ENCODE results near the gene FAM50A.

GRCh38 chrX:154430479-154430878, 13.5 kb upstream of the FAM50A start:
- TF ChIP-seq, protein P1, sequence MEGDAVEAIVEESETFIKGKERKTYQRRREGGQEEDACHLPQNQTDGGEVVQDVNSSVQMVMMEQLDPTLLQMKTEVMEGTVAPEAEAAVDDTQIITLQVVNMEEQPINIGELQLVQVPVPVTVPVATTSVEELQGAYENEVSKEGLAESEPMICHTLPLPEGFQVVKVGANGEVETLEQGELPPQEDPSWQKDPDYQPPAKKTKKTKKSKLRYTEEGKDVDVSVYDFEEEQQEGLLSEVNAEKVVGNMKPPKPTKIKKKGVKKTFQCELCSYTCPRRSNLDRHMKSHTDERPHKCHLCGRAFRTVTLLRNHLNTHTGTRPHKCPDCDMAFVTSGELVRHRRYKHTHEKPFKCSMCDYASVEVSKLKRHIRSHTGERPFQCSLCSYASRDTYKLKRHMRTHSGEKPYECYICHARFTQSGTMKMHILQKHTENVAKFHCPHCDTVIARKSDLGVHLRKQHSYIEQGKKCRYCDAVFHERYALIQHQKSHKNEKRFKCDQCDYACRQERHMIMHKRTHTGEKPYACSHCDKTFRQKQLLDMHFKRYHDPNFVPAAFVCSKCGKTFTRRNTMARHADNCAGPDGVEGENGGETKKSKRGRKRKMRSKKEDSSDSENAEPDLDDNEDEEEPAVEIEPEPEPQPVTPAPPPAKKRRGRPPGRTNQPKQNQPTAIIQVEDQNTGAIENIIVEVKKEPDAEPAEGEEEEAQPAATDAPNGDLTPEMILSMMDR (IDR thresholded peaks at IDR 0.05) = no peak
- no peak for TF ChIP-seq POLR2A (IDR thresholded peaks at IDR 0.05)

Data from lower leg skin (tissue), 3 donors.